NCI-H2081 (cell line): ENCODE results near the gene TMED1.
A peak's percentile ranks its signal among the peaks of the same experiment; 100 is the strongest.

ENCODE experiments used
- DNase-seq, 2 experiments: peaks; one replicate each; lab custom pipeline; 2025; lab: John Stamatoyannopoulos, UW

Gene TMED1

DNA sequence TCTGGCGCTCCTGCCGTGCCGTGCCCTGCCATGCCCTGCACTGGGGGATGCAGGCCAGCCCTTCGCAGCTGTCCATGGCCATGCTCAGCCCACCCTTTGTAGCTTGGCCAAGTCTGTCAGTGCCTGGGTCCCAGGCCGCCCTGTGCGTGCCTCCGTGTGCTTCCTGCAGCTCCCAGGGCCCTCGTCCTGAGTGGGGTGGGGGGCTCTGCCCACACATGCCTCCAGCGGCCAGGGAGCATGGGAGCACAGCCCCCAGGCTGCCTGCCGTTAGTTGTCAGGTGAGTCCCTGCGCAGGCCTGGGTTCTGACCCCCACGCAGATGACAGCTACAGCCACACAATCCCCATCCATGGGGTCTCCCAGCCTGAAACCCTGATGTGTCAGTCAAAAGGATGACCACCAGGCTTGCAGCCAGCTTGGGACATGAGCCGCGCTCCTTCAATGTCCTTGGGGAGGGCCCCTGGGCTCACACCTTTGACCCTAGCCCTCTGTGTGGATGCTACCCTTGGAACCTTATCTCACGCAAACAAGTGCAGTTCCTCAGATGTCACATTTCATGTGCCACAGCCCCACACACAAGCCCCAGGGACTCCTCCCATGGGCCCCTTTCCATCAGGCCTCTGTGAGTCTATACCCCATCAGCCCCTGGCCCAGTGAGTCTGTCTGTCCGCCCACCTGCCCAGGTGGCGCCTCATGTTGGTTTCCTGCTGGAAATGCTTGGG lies 24.5 kb downstream of the TMED1 start:
- DNase-seq, result no peak

- no peak for DNase-seq
Observed at GRCh38 chr19:10809651-10810285, 26.2 kb downstream of the TMED1 start.

GRCh38 chr19:10808937-10809649 lies 26.9 kb downstream of the TMED1 start:
- DNase-seq, result peak in 1 of 2 experiments; percentile 7

DNA sequence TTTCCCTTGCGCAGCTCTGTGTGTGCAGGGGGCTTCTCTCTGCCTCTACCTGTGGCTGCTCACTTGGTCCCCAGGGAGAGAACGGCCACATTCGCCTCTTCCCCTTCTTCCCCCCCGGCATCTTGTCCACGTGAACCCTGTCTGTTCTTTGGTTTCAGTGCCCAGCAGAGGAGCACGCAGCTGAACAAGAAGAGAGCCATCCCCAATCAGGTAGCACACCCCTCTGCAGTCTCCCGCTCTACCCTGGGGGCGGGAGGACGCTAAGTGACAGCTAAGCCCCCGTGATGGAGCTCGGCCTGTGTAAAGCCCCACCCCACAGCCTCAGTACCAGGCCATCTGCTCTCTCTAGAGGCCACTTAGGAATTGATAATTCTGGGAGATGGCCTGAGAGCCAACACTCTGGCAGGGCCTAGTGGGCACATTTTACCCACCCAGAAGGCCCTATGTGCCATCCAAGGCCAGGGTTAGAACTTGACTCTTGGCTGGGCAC lies 30.2 kb downstream of the TMED1 start:
- DNase-seq, result no peak

GRCh38 chr19:10805065-10805757 lies 30.8 kb downstream of the TMED1 start:
- DNase-seq, result no peak

DNA sequence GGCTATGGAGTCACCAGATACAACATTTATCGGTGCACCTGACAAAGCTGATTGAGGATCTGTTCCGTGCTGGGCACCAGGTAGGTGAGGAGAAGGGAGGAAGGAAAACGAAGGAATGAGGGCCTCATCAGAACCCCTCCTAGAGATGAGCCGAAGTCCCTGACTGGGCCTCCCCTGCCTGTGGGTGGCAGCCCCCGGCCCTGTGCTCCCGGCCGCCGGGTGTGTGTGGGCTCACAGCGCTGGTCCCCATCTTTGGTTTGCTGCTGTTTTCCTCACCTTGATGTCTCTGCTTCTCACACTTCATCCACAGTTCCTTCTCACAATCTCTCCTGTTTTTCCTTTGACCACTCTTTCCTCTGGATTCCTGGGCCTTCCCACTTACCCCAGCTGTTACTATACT lies 32.8 kb downstream of the TMED1 start:
- DNase-seq, result no peak

DNA sequence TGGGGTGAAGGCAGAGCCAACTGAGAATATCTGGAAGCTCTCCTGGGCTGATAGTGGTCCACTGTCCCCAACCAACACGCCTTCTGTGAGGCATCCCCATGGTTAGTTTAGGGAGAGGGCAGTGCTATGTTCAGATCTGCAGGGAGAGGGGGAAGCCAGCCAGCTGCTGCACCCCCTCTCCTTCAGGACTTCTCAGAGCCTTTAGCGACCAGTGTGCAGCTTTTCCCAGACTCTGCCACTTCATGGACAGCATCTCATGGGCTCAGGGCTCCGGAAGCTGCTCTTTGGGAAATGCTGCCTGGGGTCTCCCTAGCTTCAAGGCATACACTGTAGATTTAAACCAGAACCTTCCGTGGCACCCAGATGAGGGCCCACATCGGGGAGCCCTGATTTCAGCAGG lies 33.5 kb downstream of the TMED1 start:
- DNase-seq, result no peak

GRCh38 chr19:10800488-10800887 lies 35.5 kb downstream of the TMED1 start:
- no peak for DNase-seq

- no peak for DNase-seq
Observed at GRCh38 chr19:10797541-10798256, 38.3 kb downstream of the TMED1 start.

DNA sequence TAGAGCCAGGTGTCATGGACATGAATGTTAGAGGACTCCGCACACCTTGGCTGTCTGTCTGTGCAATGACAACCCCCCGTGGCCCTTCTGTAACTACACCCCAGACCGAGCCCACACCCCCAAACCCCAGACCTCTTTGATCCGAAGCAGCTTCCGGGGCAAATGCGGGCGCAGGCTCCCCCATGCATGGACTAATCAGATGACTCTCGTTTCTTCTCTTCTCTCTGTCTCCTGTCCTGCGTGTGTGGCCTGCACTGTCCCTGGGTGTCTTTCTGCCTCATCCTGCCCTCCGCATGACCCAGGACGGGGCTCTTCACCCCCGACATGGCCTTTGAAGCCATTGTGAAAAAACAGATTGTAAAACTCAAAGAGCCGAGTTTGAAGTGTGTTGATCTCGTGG lies 38.9 kb downstream of the TMED1 start:
- no peak for DNase-seq

DNA sequence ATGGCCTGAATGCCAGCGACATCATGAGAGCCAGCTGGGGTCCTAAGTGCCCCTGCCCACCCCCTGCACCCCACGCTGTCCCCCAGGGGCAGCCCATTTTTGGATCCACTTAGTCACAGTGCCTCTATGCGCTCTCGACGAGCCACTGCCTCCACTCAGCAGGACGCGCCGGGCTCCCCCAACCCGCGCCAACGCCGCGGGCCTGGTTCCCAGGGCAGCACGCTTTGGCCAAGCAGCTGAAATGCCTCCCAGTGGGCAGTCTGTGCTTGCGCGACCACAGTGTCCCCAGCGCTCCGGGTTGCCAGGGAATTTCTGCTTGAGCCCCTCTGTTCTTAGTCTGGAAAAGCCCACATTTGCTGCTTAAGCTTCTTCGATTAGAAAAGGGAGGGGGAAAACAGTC lies 39.4 kb downstream of the TMED1 start:
- DNase-seq, result no peak

DNA sequence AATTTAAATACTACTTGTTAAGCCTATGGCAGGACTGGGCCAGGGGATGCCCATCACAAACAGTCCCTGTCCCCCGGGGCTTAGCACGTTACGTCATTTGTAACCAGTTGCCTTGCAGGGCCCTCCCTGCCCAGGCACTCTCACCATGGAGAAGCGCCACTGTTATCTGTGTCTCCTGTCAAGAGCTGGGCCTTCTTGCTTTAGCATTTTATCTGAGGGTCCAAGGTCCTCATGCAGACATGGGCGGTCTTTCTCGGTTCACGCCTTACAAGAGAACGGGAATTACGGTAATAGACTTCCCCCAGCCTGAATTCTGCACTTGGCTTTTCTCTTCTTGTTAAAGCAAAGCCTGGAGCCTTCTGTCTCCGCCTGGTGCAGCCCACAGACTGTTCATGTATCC lies 46.1 kb downstream of the TMED1 start:
- no peak for DNase-seq

GRCh38 chr19:10788146-10788545 lies 47.9 kb downstream of the TMED1 start:
- DNase-seq, result no peak

GRCh38 chr19:10784257-10784656 lies 51.8 kb downstream of the TMED1 start:
- DNase-seq, result no peak

- DNase-seq, result no peak
Observed at GRCh38 chr19:10782795-10783194, 53.2 kb downstream of the TMED1 start.
